Measurements from ENCODE around the gene CTDSPL.

DNA sequence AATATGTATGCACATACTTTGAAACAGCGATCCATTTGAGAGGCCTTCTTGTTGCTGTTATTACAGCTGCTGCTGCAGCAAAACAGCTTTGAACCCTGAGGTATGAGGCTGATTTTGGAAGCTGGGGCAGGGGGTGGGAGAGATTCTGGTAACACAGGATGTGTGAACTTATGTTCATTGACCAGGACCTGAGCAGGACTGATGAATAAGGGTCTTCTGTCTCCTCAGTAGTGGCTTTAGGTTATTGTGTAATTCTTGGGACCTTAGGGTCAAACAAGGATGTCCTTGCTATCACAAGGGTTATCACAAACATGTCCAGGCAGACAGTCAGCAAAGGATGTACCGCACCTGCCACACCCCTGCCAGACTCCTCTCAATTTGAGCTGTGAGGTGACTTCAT is 41.6 kb downstream of the CTDSPL start:
- no peak for TF ChIP-seq ZNF274 (IDR thresholded peaks at IDR 0.05; ENCODE audit: low read depth, low read length)
- no peak for TF ChIP-seq YY1 (IDR thresholded peaks at IDR 0.05; ENCODE audit: insufficient read depth, insufficient read length)
